NB4 (cell line): ENCODE measurements around the gene PLXDC2.

ENCODE experiments used
- CTCF ChIP-seq: IDR thresholded peaks from one replicate; pipeline ENCODE4 v1.5.1; 2012; ENCODE audit warnings: low read depth, low read length
- POLR2A ChIP-seq: IDR thresholded peaks from 2 replicates; pipeline ENCODE4 v1.6.1; 2011; ENCODE audit warnings: mild to moderate bottlenecking; ENCODE audit not compliant: insufficient read length; ENCODE audit errors: extremely low read depth

DNA sequence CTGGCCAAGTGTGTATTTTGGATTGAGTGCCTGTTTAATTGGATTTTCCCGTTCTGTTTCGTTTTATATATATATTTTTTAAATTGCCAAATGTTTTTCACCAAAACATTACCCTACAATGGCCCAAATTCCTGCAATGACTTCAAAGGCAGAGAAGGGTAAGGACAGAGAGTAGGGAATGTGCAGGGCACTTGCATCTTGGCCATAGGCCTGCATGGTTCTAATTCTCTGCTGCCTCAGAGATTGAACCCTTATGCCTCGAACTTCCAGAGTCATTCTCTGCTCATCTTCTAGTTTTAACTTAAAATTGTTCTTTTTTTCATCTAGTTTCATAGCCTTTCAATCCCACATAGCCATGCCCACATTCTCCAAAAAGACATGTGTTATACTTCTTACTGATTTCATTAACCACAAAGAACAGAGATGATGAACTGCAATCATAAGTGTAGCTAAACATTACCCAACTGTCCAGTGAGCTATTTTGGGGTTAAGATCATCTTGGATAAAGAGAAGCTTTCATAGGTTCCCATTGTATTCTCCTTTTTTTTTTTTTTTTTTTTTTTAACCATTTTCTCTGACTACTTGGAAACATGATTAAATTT is 177.6 kb downstream of the PLXDC2 start:
- no peak for TF ChIP-seq CTCF
- no peak for TF ChIP-seq POLR2A
